B cell (primary cell): ENCODE data around the gene APOD. TPM values are rescaled to one million over a fixed set of nuclear protein-coding genes. Genes with fewer than 3 reads are reported as not detected.

Source experiments
- ATAC-seq: fragments of 200-7000 bp; cut with Tn5 transposase; one replicate; pipeline ENCODE4 v1.10.0; 2021; ENCODE audit warnings: low read depth, mild to moderate bottlenecking, moderate number of reproducible peaks, moderate library complexity
- CTCF ChIA-PET: fragments of 350-600 bp; sonication (Branson Sonifier 250); formaldehyde crosslinking; loops from one replicate; lab custom pipeline; 2021; ENCODE audit warnings: antibody characterized with exemption, inconsistent platforms; lab: Charles Lee
- POLR2A ChIA-PET: fragments of 350-600 bp; sonication (Branson Sonifier 250); formaldehyde crosslinking; loops from one replicate; lab custom pipeline; 2021; ENCODE audit warnings: antibody characterized with exemption; lab: Charles Lee
- DNase-seq: peaks from one replicate; pipeline ENCODE4 v3.0.0; 2013
- H2AFZ ChIP-seq: 2 replicates; pipeline ENCODE4 v1.6.1; 2012; ENCODE audit warnings: mild to moderate bottlenecking, low read depth, low read length; ENCODE audit not compliant: insufficient read depth, poor library complexity, severe bottlenecking
- H3K27ac ChIP-seq, 2 donors: 1 replicate in 1 of 2; 2 replicates in 1 of 2; pipeline ENCODE4 v1.5.1; 2012 to 2013; ENCODE audit warnings: low read length in 2 of 2, mild to moderate bottlenecking in 2 of 2, moderate library complexity in 1 of 2
- H3K27me3 ChIP-seq, 4 experiments: fragments of 200-600 bp in 1 of 4; sonication (generic) in 1 of 4; replicated peaks in 1 of 4; 1 replicate in 2 of 4; 2 replicates in 2 of 4; pipeline versions ENCODE4 v1.6.1 to v1.7.0; 2013 to 2016; ENCODE audit warnings: low read length in 3 of 4, mild to moderate bottlenecking in 2 of 4, mixed read lengths in 1 of 4, moderate library complexity in 1 of 4; ENCODE audit not compliant: insufficient read depth in 4 of 4, control insufficient read depth in 3 of 4; ENCODE audit errors: control extremely low read depth in 1 of 4
- H3K36me3 ChIP-seq, 2 experiments: replicated peaks in 1 of 2; 1 replicate in 1 of 2; 2 replicates in 1 of 2; pipeline versions ENCODE4 v1.6.1 to v1.7.1; 2013; ENCODE audit warnings: low read length in 1 of 2; ENCODE audit not compliant: insufficient read depth in 2 of 2, control insufficient read depth in 1 of 2; ENCODE audit errors: control extremely low read depth in 1 of 2, extremely low read depth in 1 of 2
- H3K4me1 ChIP-seq, 2 donors: fragments of 200-600 bp in 1 of 2; sonication (generic) in 1 of 2; 1 replicate in 1 of 2; 2 replicates in 1 of 2; pipeline versions ENCODE4 v1.5.1 to v1.6.1; 2013 to 2017; ENCODE audit warnings: low read length in 2 of 2; ENCODE audit not compliant: control insufficient read depth in 2 of 2, insufficient read depth in 2 of 2
- H3K4me2 ChIP-seq: replicated peaks from 2 replicates; pipeline ENCODE3; 2012; ENCODE audit warnings: mild to moderate bottlenecking, low read depth, low read length; ENCODE audit not compliant: poor library complexity, severe bottlenecking
- H3K4me3 ChIP-seq, 5 experiments: fragments of 200-600 bp in 1 of 5; sonication (generic) in 1 of 5; 1 replicate in 3 of 5; 2 replicates in 2 of 5; pipeline versions ENCODE4 v1.5.1 to v1.7.0; 2011 to 2016; ENCODE audit warnings: low read length in 4 of 5, mild to moderate bottlenecking in 4 of 5, low read depth in 2 of 5, control low read depth in 1 of 5, moderate library complexity in 1 of 5; ENCODE audit not compliant: insufficient read depth in 1 of 5; ENCODE audit errors: control extremely low read depth in 1 of 5, extremely low read depth in 1 of 5
- H3K79me2 ChIP-seq: fragments of 200-600 bp; sonication (generic); one replicate; pipeline ENCODE4 v1.6.0; 2016; ENCODE audit warnings: low read length; ENCODE audit not compliant: control insufficient read depth, insufficient read depth
- H3K9ac ChIP-seq: fragments of 200-600 bp; sonication (generic); 2 replicates; pipeline ENCODE4 v1.6.1; 2017; ENCODE audit warnings: mild to moderate bottlenecking, low read length, moderate library complexity
- H3K9me3 ChIP-seq, 3 donors: one replicate each; pipeline versions ENCODE4 v1.6.1 to v1.7.1; 2013; ENCODE audit warnings: low read length in 2 of 3; ENCODE audit not compliant: control insufficient read depth in 2 of 3, insufficient read depth in 1 of 3; ENCODE audit errors: control extremely low read depth in 1 of 3
- H4K20me1 ChIP-seq: 2 replicates; pipeline ENCODE4 v1.6.0; 2012; ENCODE audit warnings: mild to moderate bottlenecking, low read length; ENCODE audit not compliant: insufficient read depth, control insufficient read depth, poor library complexity, severe bottlenecking
- H3K27ac Mint-ChIP-seq: one replicate; pipeline ENCODE4 v1.8.0; 2021; ENCODE audit warnings: mixed read lengths
- H3K27me3 Mint-ChIP-seq: one replicate; pipeline ENCODE4 v1.8.0; 2021; ENCODE audit warnings: mixed read lengths
- H3K4me1 Mint-ChIP-seq: one replicate; pipeline ENCODE4 v1.8.0; 2021; ENCODE audit warnings: mixed read lengths
- H3K4me3 Mint-ChIP-seq: one replicate; pipeline ENCODE4 v1.8.0; 2021; ENCODE audit warnings: mixed read lengths
- H3K9me3 Mint-ChIP-seq: one replicate; pipeline ENCODE4 v1.8.0; 2022; ENCODE audit warnings: mixed read lengths; ENCODE audit not compliant: insufficient read depth
- CTCF ChIP-seq: fragments of 200-600 bp; IDR thresholded peaks from one replicate; pipeline ENCODE4 v1.8.0; 2022; ENCODE audit warnings: antibody characterized with exemption, mild to moderate bottlenecking
- EZH2 ChIP-seq: IDR thresholded peaks from 2 replicates; pipeline ENCODE4 v1.6.1; 2012; ENCODE audit warnings: borderline replicate concordance, low read depth, mild to moderate bottlenecking, moderate library complexity, low read length; ENCODE audit not compliant: insufficient read depth, poor library complexity, severe bottlenecking
- WGBS: methylation state at CpG from one replicate; pipeline ENCODE4 v1.1.5; 2013; ENCODE audit warnings: missing lambda C conversion rate; ENCODE audit not compliant: insufficient coverage; 5-methylcytosine and 5-hydroxymethylcytosine counted together
- intact Hi-C: fragments of 100-400 bp; cut with micrococcal nuclease; formaldehyde crosslinking; loops from one replicate; pipeline ENCODE4 v1.10.0; 2022
- polyA plus RNA-seq: library from polyadenylated mRNA; depleted of rRNA; stranded (reverse); fragments of >200 nt; gene quantifications from 2 replicates; pipeline ENCODE4 v1.2.3, GENCODE V29; 2012
- total RNA-seq, 2 donors: library from RNA; stranded (reverse); fragments of 120-200 nt in 1 of 2; gene quantifications; 1 replicate in 1 of 2; 2 replicates in 1 of 2; pipeline versions ENCODE4 v1.2.3 to v1.2.4, GENCODE V29; 2013 to 2022

The APOD gene
- total and polyA plus RNA-seq, 2 donors (not counting 1 experiment from before 2014, with no cell fraction given), result 0.59 TPM; not detected in 1

- POLR2A ChIA-PET, result no interaction called here
- H3K27me3 ChIP-seq, result no peaks in the 10 kb centered on the region
- 87% methylated on average over 7 of the region's 7 CpGs for WGBS
- no peaks in the 10 kb centered on the region for H3K36me3 ChIP-seq
- no peak overlapping the region for H3K4me2 ChIP-seq
- no peaks in the 10 kb centered on the region for H3K9me3 ChIP-seq
- no peak overlapping the region for H3K4me3 ChIP-seq
- H3K9ac ChIP-seq, result no peak overlapping the region
- CTCF ChIA-PET, result interaction anchor here (1.0 kb wide), 1 partner anchor 10 kb away, joined by 4 read pairs; the partner anchor contains the start of gene PPP1R2
- no peak for DNase-seq
- peaks cover 31 to 35% of the 10 kb centered on the region in 2 donors for H3K4me1 ChIP-seq
- Mint-ChIP-seq H3K27ac (no peak overlapping the region), H3K9me3 (no peaks in the 10 kb centered on the region), H3K4me1 (peaks cover 30% of the 10 kb centered on the region), H3K4me3 (no peak overlapping the region), H3K27me3 (no peaks in the 10 kb centered on the region)
- intact Hi-C loops, result no loop called here
- no peak for ATAC-seq
- TF ChIP-seq CTCF (no peak), EZH2 (no peak)
- no peaks in the 10 kb centered on the region for H4K20me1 ChIP-seq
- no peak overlapping the region for H3K27ac ChIP-seq
- H3K79me2 ChIP-seq, result no peaks in the 10 kb centered on the region
- no peak overlapping the region for H2AFZ ChIP-seq
Measured at GRCh38 chr3:195553268-195553667, 30.5 kb downstream of the APOD start.

- no peak overlapping the region for H3K27ac ChIP-seq
- H2AFZ ChIP-seq, result no peak overlapping the region
- H3K27ac Mint-ChIP-seq, result peak overlapping the region; percentile 56
- no peak for DNase-seq
- intact Hi-C loops, result no loop called here
- H3K9me3 Mint-ChIP-seq, result no peaks in the 10 kb centered on the region
- H3K27me3 Mint-ChIP-seq, result no peaks in the 10 kb centered on the region
- peaks cover 40% of the 10 kb centered on the region for H3K4me1 Mint-ChIP-seq
- H3K79me2 ChIP-seq, result peaks cover 3% of the 10 kb centered on the region
- peaks cover 35 to 38% of the 10 kb centered on the region in 2 donors for H3K4me1 ChIP-seq
- H3K9ac ChIP-seq, result no peak overlapping the region
- no peak for ATAC-seq
- peak overlapping the region; percentile 37 for H3K4me3 Mint-ChIP-seq
- no peaks in the 10 kb centered on the region for H3K27me3 ChIP-seq
- no peaks in the 10 kb centered on the region for H3K36me3 ChIP-seq
- ChIA-PET CTCF (interaction anchor here (0.6 to 2.0 kb wide), 3 partner anchors 63 to 619 kb away, joined by 3 to 7 read pairs (median 5); partner anchors contain the start of gene XXYLT1), POLR2A (no interaction called here)
- TF ChIP-seq CTCF (no peak), EZH2 (no peak)
- 82% methylated on average over 4 of the region's 7 CpGs for WGBS
- no peaks in the 10 kb centered on the region for H4K20me1 ChIP-seq
- H3K4me2 ChIP-seq, result peak overlapping the region; percentile 65
- no peak overlapping the region for H3K4me3 ChIP-seq
- H3K9me3 ChIP-seq, result no peaks in the 10 kb centered on the region
Measured at GRCh38 chr3:195551381-195551978, 32.3 kb downstream of the APOD start.
